ENCODE measurements around the gene SIL1. TPM values are rescaled to one million over a fixed set of nuclear protein-coding genes. Genes with fewer than 3 reads are reported as not detected.

SIL1 gene
- total RNA-seq, 1 donor from 2014 or later: 32.3 TPM

DNA sequence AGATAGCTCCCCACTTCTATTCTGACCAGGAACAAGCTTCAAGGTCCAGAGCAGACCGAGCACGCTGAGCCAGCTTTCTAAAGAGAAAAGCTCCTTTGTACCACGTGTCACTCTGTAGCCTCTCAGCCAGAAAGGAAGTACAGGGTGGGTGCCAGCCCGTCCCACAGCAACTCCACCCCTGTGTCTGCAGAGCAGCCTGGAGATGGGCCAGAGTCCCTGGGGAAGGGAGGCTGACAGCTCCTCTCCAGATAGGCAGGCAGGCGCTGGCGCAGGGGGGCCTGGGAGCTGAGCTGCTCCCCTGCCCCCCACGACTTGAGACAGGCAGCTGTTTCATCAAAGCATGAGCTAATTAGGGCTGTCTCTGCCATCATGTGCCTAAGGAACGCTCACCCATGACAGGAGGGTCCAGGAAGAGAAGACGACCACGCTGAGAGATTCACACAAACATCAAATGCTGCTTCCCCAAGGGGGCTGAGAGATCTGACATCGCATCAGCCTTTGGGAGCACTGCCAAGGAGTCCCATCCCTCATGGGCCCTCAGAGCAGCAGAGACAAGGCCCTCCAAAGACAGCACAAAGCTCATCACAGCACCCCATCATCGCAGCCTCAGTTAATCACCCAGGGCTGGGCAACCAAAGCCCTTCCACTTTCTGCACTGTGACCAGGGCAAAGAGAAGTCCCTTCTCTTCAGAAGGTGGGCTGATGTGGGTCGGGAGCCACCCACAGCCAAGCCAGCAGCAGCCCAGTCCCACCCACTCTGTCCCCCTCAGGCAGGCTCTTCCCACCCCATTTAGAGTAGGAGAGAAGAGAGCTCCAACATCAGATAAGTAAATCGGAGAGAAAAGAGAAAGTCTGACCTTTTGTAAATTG lies 244.5 kb downstream of the SIL1 start:
- no peak for TF ChIP-seq CTCF (conservative IDR thresholded peaks at IDR 0.05; ENCODE audit: low read depth, low read length)
- no peak for DNase-seq (ENCODE audit: low read depth)
- no peak overlapping the region for H3K4me3 ChIP-seq (ENCODE audit: low read depth, low read length)

DNA sequence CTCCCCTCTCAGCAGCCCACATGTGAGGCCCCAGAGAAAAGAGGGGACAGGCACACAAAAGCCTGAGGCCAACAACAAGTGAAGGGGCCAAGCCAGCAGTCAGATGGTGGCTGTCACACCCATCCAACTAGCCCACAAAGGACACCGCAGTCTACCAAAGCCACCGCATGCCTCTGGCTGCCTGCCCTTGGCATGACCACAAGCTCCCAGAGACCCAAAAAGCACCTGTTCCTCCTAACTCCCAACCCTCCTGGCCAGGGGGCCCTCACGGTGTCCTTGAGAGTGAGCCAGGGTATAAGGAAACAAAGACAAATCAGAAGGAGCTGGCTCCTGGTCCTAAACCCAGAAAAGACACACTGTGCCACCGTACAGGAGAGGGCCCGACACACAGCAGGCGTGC lies 245.2 kb downstream of the SIL1 start:
- TF ChIP-seq CTCF (conservative IDR thresholded peaks at IDR 0.05; ENCODE audit: low read depth, low read length): no peak
- no peak overlapping the region for H3K4me3 ChIP-seq (ENCODE audit: low read depth, low read length)
- DNase-seq (ENCODE audit: low read depth): no peak

DNA sequence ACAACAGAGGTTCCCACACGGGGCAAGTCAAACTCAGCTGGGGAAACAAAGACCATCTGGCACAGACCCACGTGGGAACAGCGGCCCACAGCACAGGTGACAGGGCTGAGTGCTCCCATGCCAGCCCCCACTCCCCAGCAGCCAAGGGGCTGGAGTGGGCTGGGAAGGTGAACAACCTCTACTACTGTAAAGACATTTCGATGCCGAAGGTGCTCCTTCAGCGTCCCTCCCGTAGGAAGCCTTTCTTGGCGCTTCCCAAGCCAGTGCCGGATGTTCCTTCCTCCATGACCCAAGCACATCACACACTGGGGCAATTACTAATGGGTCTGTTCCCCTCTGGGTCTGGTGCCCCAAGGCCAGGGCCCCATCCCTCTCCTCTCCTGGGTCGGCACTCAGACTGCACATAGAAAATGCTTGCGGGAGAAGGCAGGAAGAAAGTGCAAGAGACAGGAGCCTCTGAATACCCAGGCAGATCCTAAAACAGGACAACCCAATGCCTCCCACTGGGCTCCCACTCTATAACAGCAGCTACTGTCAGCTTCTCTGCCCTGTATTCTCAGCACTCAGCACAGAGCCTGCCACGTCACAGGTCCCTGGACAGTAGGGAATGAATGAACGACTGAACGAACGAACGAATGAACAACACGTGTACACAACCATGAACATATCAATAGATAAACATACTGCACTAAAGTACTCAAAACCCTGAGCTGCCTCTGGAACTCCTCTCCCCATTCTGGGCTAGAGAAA lies 246.0 kb downstream of the SIL1 start:
- DNase-seq (ENCODE audit: low read depth): no peak
- no peak for TF ChIP-seq CTCF (conservative IDR thresholded peaks at IDR 0.05; ENCODE audit: low read depth, low read length)
- H3K4me3 ChIP-seq (ENCODE audit: low read depth, low read length): no peak overlapping the region

- no peak for TF ChIP-seq CTCF (conservative IDR thresholded peaks at IDR 0.05; ENCODE audit: low read depth, low read length)
- no peak for DNase-seq (ENCODE audit: low read depth)
- H3K4me3 ChIP-seq (ENCODE audit: low read depth, low read length): no peak overlapping the region
These were observed 246.8 kb downstream of the SIL1 start for GRCh38 chr5:138951091-138951985.

GRCh38 chr5:138950421-138951031 lies 247.6 kb downstream of the SIL1 start:
- no peak for TF ChIP-seq CTCF (conservative IDR thresholded peaks at IDR 0.05; ENCODE audit: low read depth, low read length)
- no peak overlapping the region for H3K4me3 ChIP-seq (ENCODE audit: low read depth, low read length)
- DNase-seq (ENCODE audit: low read depth): no peak

- no peak overlapping the region for H3K4me3 ChIP-seq (ENCODE audit: low read depth, low read length)
- no peak for DNase-seq (ENCODE audit: low read depth)
- no peak for TF ChIP-seq CTCF (conservative IDR thresholded peaks at IDR 0.05; ENCODE audit: low read depth, low read length)
These were observed 248.2 kb downstream of the SIL1 start for GRCh38 chr5:138949988-138950387.

Measured in epithelial cell of proximal tubule (primary cell).